Fibroblast of skin of right quadriceps (primary cell): Measurements from ENCODE around the gene SLC66A1.

Experiments used
- DNase-seq: peaks from one replicate; pipeline ENCODE4 v3.0.0-alpha.2; 2013

SLC66A1 gene

GRCh38 chr1:19344831-19345230, 32.7 kb downstream of the SLC66A1 start:
- no peak for DNase-seq

GRCh38 chr1:19345391-19345790, 33.3 kb downstream of the SLC66A1 start:
- no peak for DNase-seq

- no peak for DNase-seq
These were observed 33.9 kb downstream of the SLC66A1 start for GRCh38 chr1:19346026-19346425.

- no peak for DNase-seq
These were observed 35.5 kb downstream of the SLC66A1 start for GRCh38 chr1:19347533-19348172.

GRCh38 chr1:19348441-19349198, 36.5 kb downstream of the SLC66A1 start:
- DNase-seq: no peak

GRCh38 chr1:19349999-19350398, 37.9 kb downstream of the SLC66A1 start:
- DNase-seq: no peak

- DNase-seq: no peak
These were observed 38.4 kb downstream of the SLC66A1 start for GRCh38 chr1:19350566-19350965.

GRCh38 chr1:19351873-19352272, 39.7 kb downstream of the SLC66A1 start:
- no peak for DNase-seq

- no peak for DNase-seq
These were observed 40.7 kb downstream of the SLC66A1 start for GRCh38 chr1:19352839-19353238.

- DNase-seq: no peak
These were observed 41.5 kb downstream of the SLC66A1 start for GRCh38 chr1:19353596-19353995.

- no peak for DNase-seq
These were observed 42.4 kb downstream of the SLC66A1 start for GRCh38 chr1:19354531-19354981.

GRCh38 chr1:19356266-19356665, 44.1 kb downstream of the SLC66A1 start:
- no peak for DNase-seq

GRCh38 chr1:19357299-19357986, 45.3 kb downstream of the SLC66A1 start:
- no peak for DNase-seq

GRCh38 chr1:19358710-19359109, 46.6 kb downstream of the SLC66A1 start:
- no peak for DNase-seq

- DNase-seq: no peak
These were observed 47.2 kb downstream of the SLC66A1 start for GRCh38 chr1:19359357-19359756.

- DNase-seq: no peak
These were observed 47.9 kb downstream of the SLC66A1 start for GRCh38 chr1:19360016-19360415.

GRCh38 chr1:19360432-19360831, 48.3 kb downstream of the SLC66A1 start:
- no peak for DNase-seq

GRCh38 chr1:19360843-19361610, 48.9 kb downstream of the SLC66A1 start:
- no peak for DNase-seq

- peak; percentile 38 for DNase-seq
These were observed 49.6 kb downstream of the SLC66A1 start for GRCh38 chr1:19361611-19362147.

- DNase-seq: no peak
These were observed 51.5 kb downstream of the SLC66A1 start for GRCh38 chr1:19363536-19364152.

- no peak for DNase-seq
These were observed 53.6 kb downstream of the SLC66A1 start for GRCh38 chr1:19365721-19366120.
